OCI-LY7 (cell line): ENCODE data around the gene NEDD4.
"Not testable (repeated sequence)": the region's sequence is repeated elsewhere in the genome, so short reads cannot be mapped to it uniquely, and the experiment has no call there.

Source experiments
- CTCF ChIP-seq: fragments of 200-600 bp; sonication (generic); conservative IDR thresholded peaks from 2 replicates; pipeline ENCODE4 v1.5.1; 2014; ENCODE audit warnings: mild to moderate bottlenecking, antibody characterized with exemption, low read length, moderate library complexity, mixed read lengths
- EZH2phosphoT487 ChIP-seq: fragments of 200-600 bp; sonication (generic); IDR thresholded peaks from 2 replicates; pipeline ENCODE4 v1.6.1; 2018; ENCODE audit warnings: low read depth, borderline replicate concordance, mild to moderate bottlenecking, mixed run types, antibody characterized with exemption, low read length, moderate library complexity, mixed read lengths

- not testable (repeated sequence) for TF ChIP-seq CTCF, EZH2phosphoT487
Observed at GRCh38 chr15:56004281-56004680, 10.9 kb upstream of the NEDD4 start.
